ENCODE data around the gene ZNF438.

GRCh38 chr10:30894221-30894620, 137.4 kb downstream of the ZNF438 start:
- TF ChIP-seq CTCF (conservative IDR thresholded peaks at IDR 0.05 in 1 of 2, IDR thresholded peaks at IDR 0.05 in 1 of 2; ENCODE audit: low read depth in 1 of 2, low read length in 2 of 2) = no peak
- no peak for TF ChIP-seq EZH2 (IDR thresholded peaks at IDR 0.05; ENCODE audit: low read length, missing control alignments)
